ENCODE results near the gene WNK1.
"Not testable (repeated sequence)": the region's sequence is repeated elsewhere in the genome, so short reads cannot be mapped to it uniquely, and the experiment has no call there.

The WNK1 gene

GRCh38 chr12:751999-752694 is at the start of gene WNK1:
Gene WNK1 (plus strand): TSS chr12:752579. CDS start chr12:753566, 987 bp downstream.
- DNase-seq (ENCODE audit: low read depth): peak; percentile 100

- DNase-seq (ENCODE audit: low read depth): no peak
These were observed 47.7 kb upstream of the WNK1 start for GRCh38 chr12:704516-705242.

GRCh38 chr12:708084-708483 is 44.3 kb upstream of the WNK1 start:
- not testable (repeated sequence) for DNase-seq (ENCODE audit: low read depth)

GRCh38 chr12:709455-710020 is 42.8 kb upstream of the WNK1 start:
- no peak for DNase-seq (ENCODE audit: low read depth)

GRCh38 chr12:712172-712863 is 40.1 kb upstream of the WNK1 start:
- DNase-seq (ENCODE audit: low read depth): peak; percentile 11

GRCh38 chr12:713281-713875 is 39.0 kb upstream of the WNK1 start:
- no peak for DNase-seq (ENCODE audit: low read depth)

- DNase-seq (ENCODE audit: low read depth): no peak
These were observed 35.9 kb upstream of the WNK1 start for GRCh38 chr12:716506-716905.

- DNase-seq (ENCODE audit: low read depth): no peak
These were observed 33.6 kb upstream of the WNK1 start for GRCh38 chr12:718756-719102.

- DNase-seq (ENCODE audit: low read depth): no peak
These were observed 32.0 kb upstream of the WNK1 start for GRCh38 chr12:720231-720941.

- DNase-seq (ENCODE audit: low read depth): no peak
These were observed 28.1 kb upstream of the WNK1 start for GRCh38 chr12:724194-724855.

- no peak for DNase-seq (ENCODE audit: low read depth)
These were observed 27.3 kb upstream of the WNK1 start for GRCh38 chr12:725076-725475.

- peak; percentile 8 for DNase-seq (ENCODE audit: low read depth)
These were observed 25.9 kb upstream of the WNK1 start for GRCh38 chr12:726281-727140.

GRCh38 chr12:727321-727720 is 25.1 kb upstream of the WNK1 start:
- DNase-seq (ENCODE audit: low read depth): peak; percentile 9

- no peak for DNase-seq (ENCODE audit: low read depth)
These were observed 23.6 kb upstream of the WNK1 start for GRCh38 chr12:728781-729180.

- no peak for DNase-seq (ENCODE audit: low read depth)
These were observed 23.2 kb upstream of the WNK1 start for GRCh38 chr12:729221-729620.

GRCh38 chr12:730550-730949 is 21.8 kb upstream of the WNK1 start:
- no peak for DNase-seq (ENCODE audit: low read depth)

- DNase-seq (ENCODE audit: low read depth): no peak
These were observed 15.1 kb upstream of the WNK1 start for GRCh38 chr12:737122-737739.

GRCh38 chr12:738712-739111 is 13.7 kb upstream of the WNK1 start:
- DNase-seq (ENCODE audit: low read depth): no peak

GRCh38 chr12:739349-739748 is 13.0 kb upstream of the WNK1 start:
- no peak for DNase-seq (ENCODE audit: low read depth)

GRCh38 chr12:740921-741320 is 11.5 kb upstream of the WNK1 start:
- DNase-seq (ENCODE audit: low read depth): no peak
